Measurements from ENCODE around the gene ALG9. TPM values are rescaled to one million over a fixed set of nuclear protein-coding genes. Genes with fewer than 3 reads are reported as not detected.

Gene ALG9
- total RNA-seq, 2 experiments from 2014 or later, result 21.3 to 21.9 TPM

GRCh38 chr11:111878385-111878848 lies 7.0 kb upstream of the ALG9 start:
- CTCF ChIA-PET, result interaction anchor here (0.6 to 2.8 kb wide), 5 partner anchors 15 to 104 kb away, joined by 3 to 12 read pairs (median 5); no protein-coding TSS in a partner anchor
- DNase-seq, result no peak
- peak overlapping the region; percentile 97 for H3K27ac Mint-ChIP-seq
- intact Hi-C loops (cut with micrococcal nuclease), result loop anchor here (2.0 to 10.0 kb wide), 2 partner anchors 60 to 1436 kb away; partner anchors contain the start of gene TTC12
- H3K27me3 Mint-ChIP-seq (ENCODE audit: low read depth), result no peaks in the 10 kb centered on the region
- H3K9me3 Mint-ChIP-seq, result no peaks in the 10 kb centered on the region
- peaks cover 13% of the 10 kb centered on the region for H3K36me3 Mint-ChIP-seq (ENCODE audit: low read depth)
- peak overlapping the region; percentile 98 for H3K4me3 Mint-ChIP-seq
- H3K4me1 Mint-ChIP-seq (ENCODE audit: low read depth), result peaks cover 39% of the 10 kb centered on the region

- no peaks in the 10 kb centered on the region for H3K9me3 Mint-ChIP-seq
- CTCF ChIA-PET, result interaction anchor here (0.6 to 1.6 kb wide), 9 partner anchors 8 to 575 kb away, joined by 3 to 6 read pairs (median 3); partner anchors contain the start of gene CFAP68
- H3K4me3 Mint-ChIP-seq, result peak overlapping the region; percentile 89
- H3K27ac Mint-ChIP-seq, result peak overlapping the region; percentile 68
- intact Hi-C loops (cut with micrococcal nuclease), result loop anchor here (1.0 to 10.0 kb wide), 8 partner anchors 8 to 1443 kb away; partner anchors contain the start of genes CFAP68, DLAT, FDXACB1 and PTS
- DNase-seq, result no peak
- H3K36me3 Mint-ChIP-seq (ENCODE audit: low read depth), result peaks cover 19% of the 10 kb centered on the region
- no peaks in the 10 kb centered on the region for H3K27me3 Mint-ChIP-seq (ENCODE audit: low read depth)
- H3K4me1 Mint-ChIP-seq (ENCODE audit: low read depth), result peaks cover 21% of the 10 kb centered on the region
These were observed 346 bp upstream of the ALG9 start for GRCh38 chr11:111871693-111872161.

- peaks cover 25% of the 10 kb centered on the region for H3K4me1 Mint-ChIP-seq (ENCODE audit: low read depth)
- CTCF ChIA-PET, result interaction anchor here (0.8 to 1.6 kb wide), 8 partner anchors 9 to 111 kb away, joined by 3 to 6 read pairs (median 4); partner anchors contain the start of gene CFAP68
- no peak for DNase-seq
- peak overlapping the region; percentile 89 for H3K4me3 Mint-ChIP-seq
- no peaks in the 10 kb centered on the region for H3K27me3 Mint-ChIP-seq (ENCODE audit: low read depth)
- no peaks in the 10 kb centered on the region for H3K9me3 Mint-ChIP-seq
- H3K36me3 Mint-ChIP-seq (ENCODE audit: low read depth), result peaks cover 25% of the 10 kb centered on the region
- peak overlapping the region; percentile 83 for H3K27ac Mint-ChIP-seq
- intact Hi-C loops (cut with micrococcal nuclease), result loop anchor here (2.0 to 10.0 kb wide), 4 partner anchors 154 to 1444 kb away; partner anchors contain the start of genes DLAT, PTS and TTC12
These were observed 877 bp downstream of the ALG9 start for GRCh38 chr11:111870522-111870885.

GRCh38 chr11:111870113-111870512 lies 1.3 kb downstream of the ALG9 start:
- CTCF ChIA-PET, result interaction anchor here (0.8 to 1.3 kb wide), 7 partner anchors 12 to 112 kb away, joined by 3 to 6 read pairs (median 4); no protein-coding TSS in a partner anchor
- DNase-seq, result no peak
- H3K4me1 Mint-ChIP-seq (ENCODE audit: low read depth), result peaks cover 25% of the 10 kb centered on the region
- H3K27ac Mint-ChIP-seq, result no peak overlapping the region
- H3K4me3 Mint-ChIP-seq, result peak overlapping the region; percentile 30
- H3K27me3 Mint-ChIP-seq (ENCODE audit: low read depth), result no peaks in the 10 kb centered on the region
- no peaks in the 10 kb centered on the region for H3K9me3 Mint-ChIP-seq
- intact Hi-C loops (cut with micrococcal nuclease), result loop anchor here (2.0 to 10.0 kb wide), 4 partner anchors 155 to 1445 kb away; partner anchors contain the start of genes DLAT, PTS and TTC12
- H3K36me3 Mint-ChIP-seq (ENCODE audit: low read depth), result peaks cover 25% of the 10 kb centered on the region

DNA sequence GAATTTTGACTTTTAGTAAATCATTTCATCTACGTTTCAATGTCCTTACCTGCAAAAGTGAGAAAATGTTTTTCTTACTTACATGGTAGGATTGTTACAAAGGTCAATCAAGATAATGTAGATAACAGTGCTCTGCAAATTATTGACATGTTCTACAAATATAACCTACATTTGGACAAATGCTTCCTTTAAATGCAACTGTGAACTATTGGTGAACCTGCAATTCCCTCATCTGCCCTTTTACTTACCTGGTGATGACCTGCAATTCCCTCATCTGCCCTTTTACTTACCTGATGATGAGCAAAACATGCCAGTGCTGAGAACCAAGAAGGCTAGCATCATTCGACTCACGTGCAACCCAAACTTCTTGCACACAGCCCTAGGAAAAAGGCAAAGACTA lies 11.1 kb downstream of the ALG9 start:
- Mint-ChIP-seq H3K4me1 (ENCODE audit: low read depth) (no peaks in the 10 kb centered on the region), H3K27me3 (ENCODE audit: low read depth) (no peaks in the 10 kb centered on the region), H3K36me3 (ENCODE audit: low read depth) (peaks cover 25% of the 10 kb centered on the region), H3K27ac (no peak overlapping the region), H3K9me3 (no peaks in the 10 kb centered on the region), H3K4me3 (no peak overlapping the region)
- DNase-seq, result no peak
- intact Hi-C loops (cut with micrococcal nuclease), result no loop called here
- CTCF ChIA-PET, result no interaction called here

DNA sequence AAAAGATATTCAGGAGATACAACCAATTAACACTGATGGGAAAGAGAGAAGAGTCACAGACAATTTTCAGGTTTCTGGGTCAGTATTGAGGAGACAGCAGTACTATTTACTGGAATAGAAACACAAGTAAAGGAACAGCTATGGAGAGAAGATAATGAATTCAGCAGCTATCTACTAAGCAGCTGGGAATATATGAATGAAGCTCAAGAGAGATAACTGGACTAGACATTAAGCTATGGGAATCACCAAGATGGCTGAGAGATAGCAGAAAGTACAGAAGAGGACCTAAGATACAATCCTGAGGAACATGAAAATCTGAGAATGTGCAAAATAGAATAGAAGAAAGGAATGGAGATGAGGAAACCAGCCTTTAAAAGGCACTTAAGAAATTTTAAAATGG lies 15.9 kb downstream of the ALG9 start:
- peaks cover 25% of the 10 kb centered on the region for H3K36me3 Mint-ChIP-seq (ENCODE audit: low read depth)
- CTCF ChIA-PET, result no interaction called here
- no peaks in the 10 kb centered on the region for H3K9me3 Mint-ChIP-seq
- no peaks in the 10 kb centered on the region for H3K4me1 Mint-ChIP-seq (ENCODE audit: low read depth)
- intact Hi-C loops (cut with micrococcal nuclease), result no loop called here
- no peak overlapping the region for H3K27ac Mint-ChIP-seq
- no peak overlapping the region for H3K4me3 Mint-ChIP-seq
- no peak for DNase-seq
- no peaks in the 10 kb centered on the region for H3K27me3 Mint-ChIP-seq (ENCODE audit: low read depth)

GRCh38 chr11:111852103-111852502 lies 19.3 kb downstream of the ALG9 start:
- Mint-ChIP-seq H3K27me3 (ENCODE audit: low read depth) (no peaks in the 10 kb centered on the region), H3K4me3 (no peak overlapping the region), H3K9me3 (no peaks in the 10 kb centered on the region), H3K36me3 (ENCODE audit: low read depth) (peaks cover 25% of the 10 kb centered on the region), H3K27ac (no peak overlapping the region), H3K4me1 (ENCODE audit: low read depth) (no peaks in the 10 kb centered on the region)
- CTCF ChIA-PET, result no interaction called here
- DNase-seq, result no peak
- intact Hi-C loops (cut with micrococcal nuclease), result no loop called here

DNA sequence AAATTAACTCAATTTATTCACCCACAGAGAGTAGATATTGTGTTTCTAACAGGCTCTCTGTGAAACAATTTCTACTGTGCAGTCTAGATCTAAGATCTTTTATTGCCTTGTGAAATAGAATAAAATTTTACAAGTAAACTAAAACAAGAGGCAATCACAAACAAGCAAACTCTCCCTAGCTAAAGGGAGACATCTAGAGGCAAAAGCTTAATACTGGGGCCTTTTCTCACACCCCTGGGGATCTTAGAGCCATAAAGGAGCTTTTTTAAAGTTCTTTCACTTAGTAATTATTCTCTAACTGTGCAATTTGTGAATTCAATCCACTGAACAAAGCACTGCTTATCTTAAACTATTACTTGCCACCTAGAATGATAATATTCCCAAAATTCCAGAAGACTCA lies 19.7 kb downstream of the ALG9 start:
- H3K36me3 Mint-ChIP-seq (ENCODE audit: low read depth), result peaks cover 25% of the 10 kb centered on the region
- CTCF ChIA-PET, result no interaction called here
- intact Hi-C loops (cut with micrococcal nuclease), result no loop called here

DNA sequence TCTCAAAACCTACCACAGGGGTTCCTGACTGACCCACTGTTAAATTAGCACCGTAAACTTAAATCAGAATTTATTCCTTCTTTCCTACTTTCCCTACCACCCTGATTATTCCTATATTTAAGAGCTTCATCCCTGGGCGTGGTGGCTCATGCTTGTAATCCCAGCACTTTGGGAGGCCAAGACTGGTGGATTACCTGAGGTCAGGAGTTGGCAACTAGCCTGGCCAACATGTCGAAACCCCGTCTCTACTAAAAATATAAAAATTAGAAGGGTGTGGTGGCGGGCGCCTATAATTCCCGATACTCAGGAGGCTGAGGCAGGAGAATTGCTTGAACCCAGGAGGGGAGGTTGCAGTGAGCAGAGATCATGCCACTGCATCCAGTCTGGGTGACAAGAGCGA lies 20.3 kb downstream of the ALG9 start:
- H3K36me3 Mint-ChIP-seq (ENCODE audit: low read depth), result peaks cover 25% of the 10 kb centered on the region
- intact Hi-C loops (cut with micrococcal nuclease), result no loop called here
- no peaks in the 10 kb centered on the region for H3K4me1 Mint-ChIP-seq (ENCODE audit: low read depth)
- CTCF ChIA-PET, result no interaction called here
- no peaks in the 10 kb centered on the region for H3K9me3 Mint-ChIP-seq
- H3K27me3 Mint-ChIP-seq (ENCODE audit: low read depth), result no peaks in the 10 kb centered on the region
- no peak overlapping the region for H3K27ac Mint-ChIP-seq
- no peak for DNase-seq
- H3K4me3 Mint-ChIP-seq, result no peak overlapping the region

More for the DNA sequence above, 19.7 kb downstream of the ALG9 start:
- H3K9me3 Mint-ChIP-seq, result no peaks in the 10 kb centered on the region
- H3K27me3 Mint-ChIP-seq (ENCODE audit: low read depth), result no peaks in the 10 kb centered on the region
- no peaks in the 10 kb centered on the region for H3K4me1 Mint-ChIP-seq (ENCODE audit: low read depth)
- H3K27ac Mint-ChIP-seq, result no peak overlapping the region
- DNase-seq, result no peak
- H3K4me3 Mint-ChIP-seq, result no peak overlapping the region

- Mint-ChIP-seq H3K9me3 (no peaks in the 10 kb centered on the region), H3K27ac (no peak overlapping the region), H3K27me3 (ENCODE audit: low read depth) (no peaks in the 10 kb centered on the region), H3K36me3 (ENCODE audit: low read depth) (peaks cover 16% of the 10 kb centered on the region), H3K4me1 (ENCODE audit: low read depth) (no peaks in the 10 kb centered on the region), H3K4me3 (no peak overlapping the region)
- CTCF ChIA-PET, result no interaction called here
- intact Hi-C loops (cut with micrococcal nuclease), result loop anchor here (10.0 kb wide), 1 partner anchor 565 kb away; no protein-coding TSS in a partner anchor
- DNase-seq, result no peak
These were observed 21.8 kb downstream of the ALG9 start for GRCh38 chr11:111849631-111850030.

GRCh38 chr11:111846636-111847035 lies 24.7 kb downstream of the ALG9 start:
- intact Hi-C loops (cut with micrococcal nuclease), result loop anchor here (10.0 kb wide), 1 partner anchor 562 kb away; no protein-coding TSS in a partner anchor
- no peaks in the 10 kb centered on the region for H3K4me1 Mint-ChIP-seq (ENCODE audit: low read depth)
- no peaks in the 10 kb centered on the region for H3K9me3 Mint-ChIP-seq
- DNase-seq, result no peak
- no peak overlapping the region for H3K27ac Mint-ChIP-seq
- H3K36me3 Mint-ChIP-seq (ENCODE audit: low read depth), result peaks cover 10% of the 10 kb centered on the region
- no peaks in the 10 kb centered on the region for H3K27me3 Mint-ChIP-seq (ENCODE audit: low read depth)
- CTCF ChIA-PET, result interaction anchor here (0.6 to 1.2 kb wide), 6 partner anchors 17 to 442 kb away, joined by 3 to 5 read pairs (median 3); partner anchors contain the start of gene ALG9
- H3K4me3 Mint-ChIP-seq, result no peak overlapping the region

GRCh38 chr11:111846063-111846462 lies 25.3 kb downstream of the ALG9 start:
- no peaks in the 10 kb centered on the region for H3K9me3 Mint-ChIP-seq
- H3K4me1 Mint-ChIP-seq (ENCODE audit: low read depth), result no peaks in the 10 kb centered on the region
- intact Hi-C loops (cut with micrococcal nuclease), result loop anchor here (10.0 kb wide), 1 partner anchor 561 kb away; no protein-coding TSS in a partner anchor
- DNase-seq, result no peak
- H3K27ac Mint-ChIP-seq, result no peak overlapping the region
- H3K4me3 Mint-ChIP-seq, result no peak overlapping the region
- CTCF ChIA-PET, result interaction anchor here (0.6 to 1.2 kb wide), 3 partner anchors 10 to 443 kb away, joined by 3 to 5 read pairs (median 3); no protein-coding TSS in a partner anchor
- no peaks in the 10 kb centered on the region for H3K27me3 Mint-ChIP-seq (ENCODE audit: low read depth)
- peaks cover 10% of the 10 kb centered on the region for H3K36me3 Mint-ChIP-seq (ENCODE audit: low read depth)
